Middle frontal gyrus (tissue), 1 donor: Measurements from ENCODE around the gene POFUT2.

Source experiments
- DNase-seq: peaks from one replicate; pipeline ENCODE4 v3.0.0-alpha.2; 2015; ENCODE audit warnings: low spot score; ENCODE audit errors: extremely low spot score

The POFUT2 gene

GRCh38 chr21:45225041-45225740, 62.5 kb downstream of the POFUT2 start:
- DNase-seq = no peak

GRCh38 chr21:45224189-45224938, 63.3 kb downstream of the POFUT2 start:
- no peak for DNase-seq

- DNase-seq = no peak
Observed at GRCh38 chr21:45223236-45224185, 64.2 kb downstream of the POFUT2 start.

- DNase-seq = no peak
Observed at GRCh38 chr21:45222001-45222400, 65.7 kb downstream of the POFUT2 start.

- DNase-seq = no peak
Observed at GRCh38 chr21:45220714-45221490, 66.8 kb downstream of the POFUT2 start.

GRCh38 chr21:45220071-45220481, 67.6 kb downstream of the POFUT2 start:
- no peak for DNase-seq

GRCh38 chr21:45219517-45219916, 68.2 kb downstream of the POFUT2 start:
- DNase-seq = no peak

GRCh38 chr21:45217010-45217409, 70.7 kb downstream of the POFUT2 start:
- no peak for DNase-seq

- DNase-seq = no peak
Observed at GRCh38 chr21:45215213-45215612, 72.5 kb downstream of the POFUT2 start.
